Spleen (tissue), 7 donors: ENCODE measurements around the gene ST3GAL4.

ENCODE experiments used
- CTCF ChIP-seq, 11 experiments: fragments of 200-600 bp in 7 of 11; fragments of 450-650 bp in 4 of 11; sonication (generic) in 4 of 11; IDR thresholded peaks in 8 of 11; conservative IDR thresholded peaks in 3 of 11; 1 replicate in 7 of 11; 2 replicates in 4 of 11; pipeline versions ENCODE4 v1.4.0 to v1.8.0; 2016 to 2021; ENCODE audit warnings: antibody characterized with exemption in 11 of 11, inconsistent platforms in 4 of 11, mild to moderate bottlenecking in 1 of 11
- POLR2A ChIP-seq, 3 donors: fragments of 450-650 bp; IDR thresholded peaks; one replicate each; pipeline ENCODE4 v1.5.1; 2017; ENCODE audit warnings: antibody characterized with exemption in 3 of 3, mild to moderate bottlenecking in 1 of 3
- donor health status: DM: no; HTN: no; CAD: no; lungs with moderate emphysema.
- donor health status: DM: no; HTN: no; CAD: no.
- donor health status: DM: no; HTN: no; CAD: no.

GRCh38 chr11:126355926-126356897 is 726 bp downstream of the ST3GAL4 start:
- TF ChIP-seq CTCF (IDR thresholded peaks at IDR 0.05 in 8 of 11, conservative IDR thresholded peaks at IDR 0.05 in 3 of 11) (no peak), POLR2A (IDR thresholded peaks at IDR 0.05) (no peak)
